ENCODE measurements around the gene GPC3.

GPC3 gene

DNA sequence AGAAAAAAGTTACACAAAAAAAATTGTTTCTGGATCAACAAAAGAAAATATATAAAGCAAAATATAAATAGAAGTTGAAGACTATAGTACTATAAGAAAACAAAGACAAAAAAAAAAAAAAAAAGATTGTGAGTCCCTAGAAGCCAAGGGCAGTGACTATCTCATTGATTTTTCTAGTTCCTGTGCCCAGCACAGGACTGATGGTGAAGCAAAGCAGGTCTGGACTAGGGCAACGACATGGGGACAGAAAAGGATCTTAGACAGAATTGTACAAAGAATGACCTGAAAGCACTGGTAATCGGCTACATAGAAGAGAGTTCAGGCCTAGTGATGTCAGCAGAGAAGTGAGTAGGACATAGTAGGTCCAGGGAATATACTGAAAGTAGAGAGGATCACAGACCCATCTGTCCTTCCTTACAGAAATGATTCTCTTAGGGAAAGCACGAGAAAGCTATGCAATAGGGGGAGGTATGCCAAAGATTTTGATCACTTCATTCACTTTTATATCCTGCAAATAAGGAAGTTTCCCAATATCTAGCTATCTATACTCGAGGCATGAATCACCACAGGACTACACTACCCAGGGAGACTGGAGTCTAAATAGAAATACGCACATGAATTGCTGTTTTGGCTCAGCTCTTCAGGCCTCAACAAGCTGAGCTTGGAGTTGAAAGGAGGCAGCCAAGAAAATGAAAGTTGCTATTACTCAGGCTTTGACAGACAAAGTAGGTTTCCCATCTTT lies 339.2 kb downstream of the GPC3 start:
- H3K4me1 ChIP-seq (ENCODE audit: control insufficient read depth, low read length): no peaks in the 10 kb centered on the region
- no peaks in the 10 kb centered on the region for H3F3A ChIP-seq (ENCODE audit: control insufficient read depth, insufficient read depth)
- H3K36me3 ChIP-seq (ENCODE audit: control insufficient read depth, low read length): no peaks in the 10 kb centered on the region
- no peak for TF ChIP-seq EZH2phosphoT487 (IDR thresholded peaks at IDR 0.05; ENCODE audit: borderline replicate concordance, low read length)
- TF ChIP-seq, protein P1, sequence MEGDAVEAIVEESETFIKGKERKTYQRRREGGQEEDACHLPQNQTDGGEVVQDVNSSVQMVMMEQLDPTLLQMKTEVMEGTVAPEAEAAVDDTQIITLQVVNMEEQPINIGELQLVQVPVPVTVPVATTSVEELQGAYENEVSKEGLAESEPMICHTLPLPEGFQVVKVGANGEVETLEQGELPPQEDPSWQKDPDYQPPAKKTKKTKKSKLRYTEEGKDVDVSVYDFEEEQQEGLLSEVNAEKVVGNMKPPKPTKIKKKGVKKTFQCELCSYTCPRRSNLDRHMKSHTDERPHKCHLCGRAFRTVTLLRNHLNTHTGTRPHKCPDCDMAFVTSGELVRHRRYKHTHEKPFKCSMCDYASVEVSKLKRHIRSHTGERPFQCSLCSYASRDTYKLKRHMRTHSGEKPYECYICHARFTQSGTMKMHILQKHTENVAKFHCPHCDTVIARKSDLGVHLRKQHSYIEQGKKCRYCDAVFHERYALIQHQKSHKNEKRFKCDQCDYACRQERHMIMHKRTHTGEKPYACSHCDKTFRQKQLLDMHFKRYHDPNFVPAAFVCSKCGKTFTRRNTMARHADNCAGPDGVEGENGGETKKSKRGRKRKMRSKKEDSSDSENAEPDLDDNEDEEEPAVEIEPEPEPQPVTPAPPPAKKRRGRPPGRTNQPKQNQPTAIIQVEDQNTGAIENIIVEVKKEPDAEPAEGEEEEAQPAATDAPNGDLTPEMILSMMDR (IDR thresholded peaks at IDR 0.05; ENCODE audit: low read depth, low read length, poor library complexity, severe bottlenecking): no peak
- no peaks in the 10 kb centered on the region for H3K9me2 ChIP-seq (replicated peaks; ENCODE audit: control insufficient read depth, low read length)
- H4K20me1 ChIP-seq (ENCODE audit: control insufficient read depth, insufficient read depth, low read depth, low read length): no peaks in the 10 kb centered on the region
- H3K4me3 ChIP-seq (ENCODE audit: low read length): no peak overlapping the region
- no peak overlapping the region for H3K4me2 ChIP-seq (ENCODE audit: low read length)
- no peak overlapping the region for H3K27ac ChIP-seq (ENCODE audit: low read depth, low read length)
- no peaks in the 10 kb centered on the region for H3K79me2 ChIP-seq (ENCODE audit: control insufficient read depth, low read length)
- H3K27me3 ChIP-seq (ENCODE audit: control insufficient read depth, low read length): no peaks in the 10 kb centered on the region
- H3K9me3 ChIP-seq (ENCODE audit: control insufficient read depth, insufficient read depth, low read length): no peaks in the 10 kb centered on the region

DNA sequence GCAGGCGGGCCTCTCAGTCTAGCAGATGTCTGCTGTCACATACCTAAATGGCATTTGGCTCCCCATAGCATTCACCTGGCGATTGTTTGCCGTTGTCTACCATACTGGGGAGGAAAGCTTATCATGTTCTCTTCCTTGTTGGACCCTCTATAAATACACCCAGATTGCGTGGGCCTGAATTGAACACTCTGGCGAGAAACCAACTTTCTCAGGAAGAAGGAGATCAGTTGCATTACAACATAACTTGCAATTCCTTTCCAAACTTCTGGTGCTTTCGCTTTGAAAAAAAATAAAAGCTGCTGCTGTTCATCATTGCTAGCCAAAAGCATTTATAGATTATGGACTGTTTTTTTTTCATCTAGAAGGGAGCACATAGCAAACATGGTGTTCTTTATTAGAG lies 340.1 kb downstream of the GPC3 start:
- H3K4me3 ChIP-seq (ENCODE audit: low read length): no peak overlapping the region
- H3K4me1 ChIP-seq (ENCODE audit: control insufficient read depth, low read length): no peaks in the 10 kb centered on the region
- H3K36me3 ChIP-seq (ENCODE audit: control insufficient read depth, low read length): no peaks in the 10 kb centered on the region
- no peaks in the 10 kb centered on the region for H3K9me3 ChIP-seq (ENCODE audit: control insufficient read depth, insufficient read depth, low read length)
- TF ChIP-seq, protein P1 (IDR thresholded peaks at IDR 0.05; ENCODE audit: low read depth, low read length, poor library complexity, severe bottlenecking): no peak
- no peak for TF ChIP-seq EZH2phosphoT487 (IDR thresholded peaks at IDR 0.05; ENCODE audit: borderline replicate concordance, low read length)
- H4K20me1 ChIP-seq (ENCODE audit: control insufficient read depth, insufficient read depth, low read depth, low read length): no peaks in the 10 kb centered on the region
- H3K27me3 ChIP-seq (ENCODE audit: control insufficient read depth, low read length): no peaks in the 10 kb centered on the region
- no peaks in the 10 kb centered on the region for H3K79me2 ChIP-seq (ENCODE audit: control insufficient read depth, low read length)
- no peak overlapping the region for H3K4me2 ChIP-seq (ENCODE audit: low read length)
- H3F3A ChIP-seq (ENCODE audit: control insufficient read depth, insufficient read depth): no peaks in the 10 kb centered on the region
- no peaks in the 10 kb centered on the region for H3K9me2 ChIP-seq (replicated peaks; ENCODE audit: control insufficient read depth, low read length)
- no peak overlapping the region for H3K27ac ChIP-seq (ENCODE audit: low read depth, low read length)

DNA sequence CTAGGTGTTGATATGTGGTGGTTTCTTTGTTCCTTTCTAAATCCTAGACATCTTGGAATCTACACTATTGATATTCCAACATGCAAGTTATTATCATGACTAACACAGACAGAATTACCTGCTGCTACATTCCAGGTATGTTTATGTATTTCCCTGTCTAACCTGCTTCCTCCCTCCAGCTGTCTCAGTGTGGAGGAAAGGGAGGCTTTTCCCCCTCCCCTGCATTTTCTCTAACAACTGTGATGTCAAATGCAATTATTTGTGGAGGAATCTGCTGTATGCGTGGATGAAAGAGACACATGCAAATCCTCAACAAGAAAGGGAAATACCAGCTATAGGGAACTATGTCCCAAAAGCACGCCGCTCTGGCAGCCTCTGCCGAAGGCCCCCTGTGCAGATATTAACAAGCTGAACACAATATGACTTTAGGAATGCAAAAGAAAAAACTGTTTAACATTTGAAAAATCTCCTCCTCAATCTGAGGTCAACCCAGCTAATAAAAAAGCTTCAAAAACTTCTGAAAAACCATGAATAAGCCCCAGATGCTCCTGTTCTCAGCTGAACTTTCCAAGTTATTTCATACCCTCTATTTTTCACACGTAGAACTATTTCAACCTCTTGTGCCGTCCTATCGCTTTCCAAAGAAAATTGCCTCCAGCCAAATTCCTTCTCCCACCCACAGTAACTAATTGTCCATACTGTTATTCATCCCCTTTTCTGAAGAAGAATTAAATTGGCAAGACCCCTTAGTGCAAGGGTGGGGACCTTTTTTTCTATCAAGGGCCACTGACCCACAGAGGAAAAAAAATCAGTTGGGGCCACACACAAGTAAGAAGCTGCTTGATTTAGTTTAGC lies 345.0 kb downstream of the GPC3 start:
- H3F3A ChIP-seq (ENCODE audit: control insufficient read depth, insufficient read depth): no peaks in the 10 kb centered on the region
- no peaks in the 10 kb centered on the region for H3K9me2 ChIP-seq (replicated peaks; ENCODE audit: control insufficient read depth, low read length)
- no peak overlapping the region for H3K27ac ChIP-seq (ENCODE audit: low read depth, low read length)
- no peaks in the 10 kb centered on the region for H3K79me2 ChIP-seq (ENCODE audit: control insufficient read depth, low read length)
- no peaks in the 10 kb centered on the region for H3K9me3 ChIP-seq (ENCODE audit: control insufficient read depth, insufficient read depth, low read length)
- TF ChIP-seq, protein P1 (IDR thresholded peaks at IDR 0.05; ENCODE audit: low read depth, low read length, poor library complexity, severe bottlenecking): no peak
- no peak for TF ChIP-seq EZH2phosphoT487 (IDR thresholded peaks at IDR 0.05; ENCODE audit: borderline replicate concordance, low read length)
- no peaks in the 10 kb centered on the region for H3K4me1 ChIP-seq (ENCODE audit: control insufficient read depth, low read length)
- H3K4me3 ChIP-seq (ENCODE audit: low read length): no peak overlapping the region
- no peaks in the 10 kb centered on the region for H3K27me3 ChIP-seq (ENCODE audit: control insufficient read depth, low read length)
- H4K20me1 ChIP-seq (ENCODE audit: control insufficient read depth, insufficient read depth, low read depth, low read length): no peaks in the 10 kb centered on the region
- H3K4me2 ChIP-seq (ENCODE audit: low read length): no peak overlapping the region
- no peaks in the 10 kb centered on the region for H3K36me3 ChIP-seq (ENCODE audit: control insufficient read depth, low read length)

Measured in DOHH2 (cell line).